Cardiac muscle cell (in vitro differentiated cells and primary cell): ENCODE measurements around the gene PITX1. TPM values are rescaled to one million over a fixed set of nuclear protein-coding genes. Genes with fewer than 3 reads are reported as not detected.

Experiments
- DNase-seq, 2 donors: peaks; one replicate each; pipeline versions ENCODE4 v3.0.0 to v3.0.0-alpha.2; 2010 to 2017; ENCODE audit warnings: low read depth in 1 of 2, low spot score in 1 of 2
- H3K27ac ChIP-seq: fragments of 200-600 bp; sonication (generic); 2 replicates; pipeline ENCODE4 v1.5.1; 2016
- H3K27me3 ChIP-seq: fragments of 200-600 bp; sonication (generic); 2 replicates; pipeline ENCODE4 v1.6.0; 2016; ENCODE audit warnings: control low read depth
- H3K36me3 ChIP-seq: fragments of 200-600 bp; sonication (generic); 2 replicates; pipeline ENCODE4 v1.5.1; 2016; ENCODE audit warnings: control low read depth
- H3K4me1 ChIP-seq: fragments of 200-600 bp; sonication (generic); 2 replicates; pipeline ENCODE4 v1.8.1; 2017; ENCODE audit warnings: low read depth, mild to moderate bottlenecking, mixed run types
- H3K4me3 ChIP-seq: fragments of 200-600 bp; sonication (generic); 2 replicates; pipeline ENCODE4 v1.5.1; 2016; ENCODE audit warnings: mild to moderate bottlenecking
- H3K9me3 ChIP-seq: fragments of 200-600 bp; sonication (generic); 2 replicates; pipeline ENCODE4 v1.5.1; 2017; ENCODE audit warnings: low read depth, mild to moderate bottlenecking, control low read depth
- CTCF ChIP-seq: IDR thresholded peaks from 2 replicates; pipeline ENCODE4 v1.5.1; 2012; ENCODE audit warnings: low read depth, mild to moderate bottlenecking, low read length
- polyA plus RNA-seq: library from polyadenylated mRNA; unstranded; fragments of >200 nt; fragmentation: Nextera tagmentation; extraction: Ambion mirVana; gene quantifications from 2 replicates; pipeline ENCODE4 v1.2.1, GENCODE V29; 2016
- total RNA-seq: library from RNA; depleted of rRNA; stranded (reverse); fragments of >200 nt; gene quantifications from 2 replicates; pipeline ENCODE4 v1.2.3, GENCODE V29; 2016

The PITX1 gene
- total and polyA plus RNA-seq, 2 experiments from 2014 or later, result 0.35 TPM; not detected in 1

GRCh38 chr5:135040333-135041144 lies 6.5 kb upstream of the PITX1 start:
- H3K27me3 ChIP-seq, result peaks cover 100% of the 10 kb centered on the region
- no peak for TF ChIP-seq CTCF
- H3K4me1 ChIP-seq, result no peaks in the 10 kb centered on the region
- no peaks in the 10 kb centered on the region for H3K9me3 ChIP-seq
- no peak overlapping the region for H3K4me3 ChIP-seq
- H3K36me3 ChIP-seq, result no peaks in the 10 kb centered on the region
- peak in 1 of 2 donors; percentile 56 for DNase-seq
- no peak overlapping the region for H3K27ac ChIP-seq

DNA sequence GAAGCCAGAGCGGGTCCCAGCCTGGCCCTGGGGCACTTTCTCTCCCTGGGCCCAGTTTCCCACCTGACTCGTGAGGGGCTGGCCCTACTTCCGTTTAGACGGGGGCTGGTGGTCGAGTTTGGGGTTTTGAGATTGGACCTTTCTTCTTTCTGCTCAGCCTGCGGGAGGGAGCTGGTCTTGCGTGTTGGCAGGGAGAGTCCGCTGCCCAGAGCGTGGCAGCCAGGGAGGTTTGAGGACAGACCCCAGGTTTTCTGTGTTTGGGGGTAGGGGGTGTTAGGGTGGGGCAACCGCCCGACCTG lies 6.0 kb upstream of the PITX1 start:
- Histone ChIP-seq H3K4me3 (no peak overlapping the region), H3K27me3 (peaks cover 100% of the 10 kb centered on the region), H3K9me3 (no peaks in the 10 kb centered on the region), H3K36me3 (no peaks in the 10 kb centered on the region), H3K4me1 (no peaks in the 10 kb centered on the region), H3K27ac (no peak overlapping the region)
- DNase-seq, result no peak
- TF ChIP-seq CTCF, result no peak

DNA sequence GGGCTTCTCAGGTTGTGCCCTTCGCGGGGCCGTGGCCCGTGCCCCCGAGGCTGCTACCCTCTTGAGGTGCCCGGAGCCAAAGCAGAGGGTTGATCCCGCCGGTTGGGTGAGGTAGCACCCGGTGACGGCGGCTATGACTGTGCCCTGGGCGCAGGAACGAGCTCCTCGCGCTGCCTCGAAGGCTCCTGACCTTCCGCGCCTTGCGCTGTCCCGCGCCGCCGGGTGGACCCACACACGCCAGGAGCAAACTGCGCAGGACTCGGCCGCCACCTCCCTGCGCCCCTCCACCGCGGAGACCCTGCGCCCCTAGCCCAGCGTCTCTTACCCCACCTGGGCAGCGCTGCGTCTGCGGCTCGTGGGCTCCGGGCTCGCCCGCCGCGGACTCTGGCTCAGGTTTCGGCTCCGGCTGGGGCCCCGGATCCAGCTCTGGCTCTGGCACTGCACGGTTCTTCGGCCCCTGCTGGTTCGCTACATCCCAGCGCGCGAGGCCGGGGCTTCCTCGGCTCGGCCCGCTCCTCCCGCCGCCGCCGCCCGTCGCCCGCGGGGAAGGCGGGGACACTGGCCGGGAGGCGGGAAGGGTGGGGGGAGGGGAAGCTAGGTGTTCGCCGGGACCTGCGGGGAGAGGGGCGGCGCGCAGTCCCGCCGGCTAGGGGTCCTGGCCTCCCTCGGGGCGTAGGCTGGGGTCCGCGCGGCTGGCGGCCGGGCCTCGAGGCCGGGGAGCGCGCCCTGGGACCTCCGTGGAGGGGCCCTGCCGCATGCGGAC lies 5.4 kb upstream of the PITX1 start:
- DNase-seq, result peak in 1 of 2 donors; percentile 38
- no peak overlapping the region for H3K27ac ChIP-seq
- H3K4me3 ChIP-seq, result no peak overlapping the region
- TF ChIP-seq CTCF, result no peak
- no peaks in the 10 kb centered on the region for H3K4me1 ChIP-seq
- no peaks in the 10 kb centered on the region for H3K36me3 ChIP-seq
- peaks cover 100% of the 10 kb centered on the region for H3K27me3 ChIP-seq
- H3K9me3 ChIP-seq, result no peaks in the 10 kb centered on the region

DNA sequence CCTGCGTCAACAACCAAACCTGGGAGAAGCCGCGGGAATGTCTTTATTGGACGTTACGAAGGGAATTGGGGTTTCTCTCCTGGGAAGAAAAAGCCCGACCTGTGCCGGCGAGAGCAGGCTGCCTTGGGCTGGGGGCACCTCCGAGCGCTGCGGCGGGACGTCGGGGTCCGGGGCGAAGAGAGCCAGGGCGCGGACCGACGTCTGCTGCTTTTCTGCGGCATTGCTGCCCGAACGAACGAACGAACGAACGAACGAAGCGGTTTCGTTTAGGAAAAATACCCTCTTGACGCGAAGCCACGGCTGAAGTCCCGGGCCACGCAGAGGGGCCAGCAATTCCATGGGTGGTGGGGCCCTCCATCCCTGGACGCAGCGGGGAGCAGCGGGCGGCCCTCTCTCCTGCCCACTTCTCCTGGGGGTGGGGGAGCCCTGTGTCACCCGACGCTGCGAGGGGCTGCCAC lies 4.8 kb upstream of the PITX1 start:
- Histone ChIP-seq H3K9me3 (no peaks in the 10 kb centered on the region), H3K4me3 (no peak overlapping the region), H3K27ac (no peak overlapping the region), H3K27me3 (peaks cover 100% of the 10 kb centered on the region), H3K36me3 (no peaks in the 10 kb centered on the region), H3K4me1 (no peaks in the 10 kb centered on the region)
- no peak for DNase-seq
- TF ChIP-seq CTCF, result no peak

DNA sequence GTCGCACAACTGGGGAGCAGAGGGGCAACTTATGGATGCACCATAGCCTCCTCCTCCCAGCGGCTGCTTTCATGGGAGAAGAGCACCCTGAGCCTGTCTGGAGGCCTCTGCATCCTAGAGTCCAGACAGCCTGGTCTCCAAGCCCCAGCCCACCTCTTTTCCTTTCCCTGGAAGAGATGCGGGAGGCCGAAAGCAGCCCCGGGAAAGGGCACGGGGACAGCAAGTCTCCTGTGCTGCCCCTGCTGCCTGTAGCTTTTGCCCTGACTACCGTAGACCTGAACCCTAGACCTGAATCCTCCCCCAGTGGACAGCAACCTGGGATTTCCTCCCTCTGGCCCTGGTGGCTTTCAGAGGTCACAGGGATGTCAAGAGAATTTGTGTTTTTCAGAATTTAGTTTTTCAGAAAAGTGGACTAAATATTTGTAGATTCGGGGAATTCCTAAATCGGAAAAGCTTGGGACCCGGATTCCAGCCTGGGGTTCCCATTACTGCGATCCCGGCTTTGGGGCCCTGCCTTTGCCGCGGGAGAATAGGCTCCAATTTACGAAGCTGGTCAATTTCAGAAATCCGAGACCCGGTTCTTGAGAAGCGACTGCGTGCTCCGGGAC lies 4.3 kb upstream of the PITX1 start:
- H3K4me3 ChIP-seq, result no peak overlapping the region
- no peak for DNase-seq
- no peak overlapping the region for H3K27ac ChIP-seq
- no peak for TF ChIP-seq CTCF
- H3K36me3 ChIP-seq, result no peaks in the 10 kb centered on the region
- peaks cover 100% of the 10 kb centered on the region for H3K27me3 ChIP-seq
- H3K4me1 ChIP-seq, result peaks cover 3% of the 10 kb centered on the region
- H3K9me3 ChIP-seq, result no peaks in the 10 kb centered on the region
